Femur (tissue), 1 donor: Measurements from ENCODE around the gene PITX2.
A peak's percentile ranks its signal among the peaks of the same experiment; 100 is the strongest.

Experiments
- DNase-seq: peaks from one replicate; pipeline ENCODE4 v3.0.0-alpha.2; 2017

The PITX2 gene

GRCh38 chr4:110622841-110623717, at the start of gene PITX2:
Gene PITX2 (minus strand): TSS chr4:110623077. CDS start chr4:110622460, 617 bp downstream.
- peak; percentile 96 for DNase-seq

GRCh38 chr4:110671679-110672078, 48.8 kb upstream of the PITX2 start:
- DNase-seq = no peak

GRCh38 chr4:110669663-110670062, 46.8 kb upstream of the PITX2 start:
- peak; percentile 23 for DNase-seq

GRCh38 chr4:110668463-110669235, 45.8 kb upstream of the PITX2 start:
- no peak for DNase-seq

- DNase-seq = no peak
Measured at GRCh38 chr4:110667670-110668069, 44.8 kb upstream of the PITX2 start.

GRCh38 chr4:110666030-110666429, 43.2 kb upstream of the PITX2 start:
- DNase-seq = no peak

GRCh38 chr4:110663738-110664444, 41.0 kb upstream of the PITX2 start:
- DNase-seq = no peak

GRCh38 chr4:110663206-110663605, 40.3 kb upstream of the PITX2 start:
- DNase-seq = no peak

GRCh38 chr4:110660755-110661154, 37.9 kb upstream of the PITX2 start:
- no peak for DNase-seq

- DNase-seq = no peak
Measured at GRCh38 chr4:110654254-110654635, 31.4 kb upstream of the PITX2 start.

GRCh38 chr4:110653321-110654253, 30.7 kb upstream of the PITX2 start:
- DNase-seq = no peak

- no peak for DNase-seq
Measured at GRCh38 chr4:110644008-110644407, 21.1 kb upstream of the PITX2 start.

GRCh38 chr4:110643096-110643495, 20.2 kb upstream of the PITX2 start:
- DNase-seq = no peak

GRCh38 chr4:110641218-110641617, 18.3 kb upstream of the PITX2 start:
- no peak for DNase-seq

- no peak for DNase-seq
Measured at GRCh38 chr4:110640576-110640975, 17.7 kb upstream of the PITX2 start.

GRCh38 chr4:110639207-110640090, 16.6 kb upstream of the PITX2 start:
- no peak for DNase-seq

- no peak for DNase-seq
Measured at GRCh38 chr4:110638089-110638746, 15.3 kb upstream of the PITX2 start.

- DNase-seq = no peak
Measured at GRCh38 chr4:110637408-110638088, 14.7 kb upstream of the PITX2 start.

GRCh38 chr4:110636680-110637407, 14.0 kb upstream of the PITX2 start:
- peak; percentile 84 for DNase-seq
